HCT116 (cell line): Measurements from ENCODE around the gene TTC9. TPM values are rescaled to one million over a fixed set of nuclear protein-coding genes. Genes with fewer than 3 reads are reported as not detected.

Source experiments
- ATAC-seq: fragments of 200-7000 bp; cut with Tn5 transposase; 2 replicates; pipeline ENCODE4 v1.9.1; 2020; ENCODE audit warnings: mild to moderate bottlenecking, moderate library complexity
- BruUV-seq: library from RNA; stranded (reverse); fragments of 400-500 nt; replicated peaks from 2 replicates; lab custom pipeline; 2021; lab: Mats Ljungman, UMichigan
- CTCF ChIA-PET: fragments of 300-600 bp; sonication (Branson Sonifier 250); formaldehyde crosslinking; loops from one replicate; lab custom pipeline; 2021; ENCODE audit warnings: antibody characterized with exemption; lab: Charles Lee
- POLR2A ChIA-PET: fragments of 300-600, 350-600 bp; sonication (Branson Sonifier 250); formaldehyde crosslinking; loops from one replicate; lab custom pipeline; 2021; ENCODE audit warnings: antibody characterized with exemption; lab: Charles Lee
- RAD21 ChIA-PET, 2 experiments: fragments of 300-600 bp; sonication (Branson Sonifier 250); formaldehyde crosslinking; loops; one replicate each; lab custom pipeline; 2023; ENCODE audit warnings: low total read pairs in 2 of 2; ENCODE audit not compliant: uncharacterized antibody in 2 of 2, unreplicated experiment in 2 of 2, low non-redundant PET in 1 of 2; lab: Charles Lee
- DNase-seq: peaks from one replicate; pipeline ENCODE4 v3.0.0-alpha.2; 2010; ENCODE audit warnings: low read depth, low spot score
- H2AFZ ChIP-seq: fragments of 200-600 bp; shearing (Covaris generic), sonication (generic); 2 replicates; pipeline ENCODE4 v1.6.1; 2017; ENCODE audit warnings: low read depth, mixed run types, mixed read lengths, antibody characterized with exemption, low read length; ENCODE audit not compliant: poor library complexity, severe bottlenecking
- H3K27ac ChIP-seq: 2 replicates; pipeline ENCODE4 v1.5.1; 2012; ENCODE audit warnings: low read depth, low read length
- H3K27me3 ChIP-seq: fragments of 200-600 bp; sonication (generic); 2 replicates; pipeline ENCODE4 v1.6.1; 2016; ENCODE audit warnings: mixed run types, low read length, mixed read lengths; ENCODE audit not compliant: insufficient read depth
- H3K36me3 ChIP-seq, 2 experiments: fragments of 200-500 bp in 1 of 2; fragments of 200-600 bp in 1 of 2; sonication (Bioruptor generic) in 1 of 2; sonication (generic) in 1 of 2; 2 replicates each; pipeline versions ENCODE4 v1.5.1 to v1.6.1; 2014 to 2016; ENCODE audit warnings: low read length in 2 of 2, inconsistent platforms in 1 of 2, mixed read lengths in 1 of 2, mixed run types in 1 of 2; ENCODE audit not compliant: insufficient read depth in 2 of 2, control insufficient read depth in 1 of 2
- H3K4me1 ChIP-seq, 2 experiments: fragments of 200-600 bp in 1 of 2; sonication (generic) in 1 of 2; 2 replicates each; pipeline versions ENCODE4 v1.5.1 to v1.6.1; 2012 to 2017; ENCODE audit warnings: low read length in 2 of 2, inconsistent platforms in 1 of 2, mild to moderate bottlenecking in 1 of 2, mixed read lengths in 1 of 2, mixed run types in 1 of 2, moderate library complexity in 1 of 2; ENCODE audit not compliant: insufficient read depth in 2 of 2, control insufficient read depth in 1 of 2
- H3K4me2 ChIP-seq: fragments of 200-600 bp; sonication (generic); 2 replicates; pipeline ENCODE4 v1.6.1; 2017; ENCODE audit warnings: mixed run types, low read length, mixed read lengths
- H3K4me3 ChIP-seq, 2 experiments: fragments of 200-600 bp in 1 of 2; sonication (generic) in 1 of 2; replicated peaks in 1 of 2; 2 replicates each; pipeline ENCODE4 v1.5.1; 2011 to 2016; ENCODE audit warnings: low read length in 2 of 2, control low read depth in 1 of 2, low read depth in 1 of 2, mild to moderate bottlenecking in 1 of 2, mixed read lengths in 1 of 2, mixed run types in 1 of 2
- H3K79me2 ChIP-seq: fragments of 200-600 bp; sonication (generic); 2 replicates; pipeline ENCODE4 v1.6.1; 2017; ENCODE audit warnings: mild to moderate bottlenecking, mixed run types, low read length, moderate library complexity, mixed read lengths; ENCODE audit not compliant: insufficient read depth
- H3K9ac ChIP-seq: fragments of 200-600 bp; sonication (generic); 2 replicates; pipeline ENCODE4 v1.6.1; 2016; ENCODE audit warnings: low read length, mixed read lengths
- H3K9me2 ChIP-seq: fragments of 200-600 bp; sonication (generic), shearing (Covaris generic); 2 replicates; pipeline ENCODE4 v1.6.1; 2017; ENCODE audit warnings: mixed run types, mild to moderate bottlenecking, moderate library complexity; ENCODE audit not compliant: insufficient read depth
- H3K9me3 ChIP-seq, 2 experiments: fragments of 200-500 bp in 1 of 2; fragments of 200-600 bp in 1 of 2; sonication (Bioruptor generic) in 1 of 2; sonication (generic) in 1 of 2; 2 replicates each; pipeline ENCODE4 v1.6.1; 2014 to 2017; ENCODE audit warnings: low read length in 2 of 2, mixed read lengths in 2 of 2, inconsistent platforms in 1 of 2, low read depth in 1 of 2, mild to moderate bottlenecking in 1 of 2, mixed run types in 1 of 2, moderate library complexity in 1 of 2; ENCODE audit not compliant: control insufficient read depth in 1 of 2, insufficient read depth in 1 of 2
- H4K20me1 ChIP-seq: fragments of 200-600 bp; sonication (generic), shearing (Covaris generic); 2 replicates; pipeline ENCODE4 v1.6.1; 2017; ENCODE audit warnings: mixed run types, mild to moderate bottlenecking, moderate library complexity; ENCODE audit not compliant: insufficient read depth
- CBX3 ChIP-seq: IDR thresholded peaks from 2 replicates; pipeline ENCODE4 v1.6.1; 2012; ENCODE audit warnings: low read depth
- CEBPB ChIP-seq: IDR thresholded peaks from 2 replicates; pipeline ENCODE4 v1.6.1; 2012; ENCODE audit warnings: low read depth
- RAD21 ChIP-seq: IDR thresholded peaks from 2 replicates; pipeline ENCODE4 v1.6.1; 2012; ENCODE audit warnings: low read depth, mild to moderate bottlenecking
- SP1 ChIP-seq: IDR thresholded peaks from 2 replicates; pipeline ENCODE4 v1.6.1; 2012; ENCODE audit warnings: low read depth
- TCF7L2 ChIP-seq: IDR thresholded peaks from 2 replicates; pipeline ENCODE4 v1.7.0; 2011; ENCODE audit warnings: borderline replicate concordance, inconsistent platforms; ENCODE audit not compliant: insufficient read depth, insufficient read length; ENCODE audit errors: extremely low read depth
- YY1 ChIP-seq: IDR thresholded peaks from 2 replicates; pipeline ENCODE4 v1.6.1; 2011; ENCODE audit warnings: low read length, low read depth, moderate library complexity, mild to moderate bottlenecking; ENCODE audit not compliant: insufficient replicate concordance; ENCODE audit errors: extremely low read depth
- ZFX ChIP-seq: fragments of 450-650 bp; IDR thresholded peaks from 2 replicates; pipeline ENCODE4 v1.6.1; 2017
- intact Hi-C: fragments of 100-400 bp; cut with micrococcal nuclease; formaldehyde crosslinking; loops from 2 replicates; pipeline ENCODE4 v1.10.0; 2022
- total RNA-seq: library from RNA; stranded (reverse); gene quantifications from one replicate; pipeline ENCODE4 v1.2.1, GENCODE V29; 2021; ENCODE audit not compliant: unreplicated experiment

Gene TTC9
- total RNA-seq, 1 experiment from 2014 or later: 2.4 TPM

- no peaks in the 10 kb centered on the region for H3K9me2 ChIP-seq
- no peak for ATAC-seq
- peaks cover 34 to 50% of the 10 kb centered on the region in 2 experiments for H3K4me1 ChIP-seq
- no peaks in the 10 kb centered on the region for H3K79me2 ChIP-seq
- no peak for DNase-seq
- no peaks in the 10 kb centered on the region for H3K27me3 ChIP-seq
- CTCF ChIA-PET: no interaction called here
- H3K4me2 ChIP-seq: peak overlapping the region; percentile 11
- H3K9me3 ChIP-seq: no peaks in the 10 kb centered on the region
- H3K9ac ChIP-seq: no peak overlapping the region
- RAD21 ChIA-PET: no interaction called here
- H3K36me3 ChIP-seq: no peaks in the 10 kb centered on the region
- H4K20me1 ChIP-seq: no peaks in the 10 kb centered on the region
- no peak overlapping the region for H3K4me3 ChIP-seq
- intact Hi-C loops: no loop called here
- POLR2A ChIA-PET: no interaction called here
- no peak overlapping the region for H2AFZ ChIP-seq
- TF ChIP-seq TCF7L2 (peak; percentile 58), YY1 (no peak), CEBPB (peak; percentile 13; the same call in 1 of the 2 replicates), RAD21 (0 out of 2 replicates have a peak, but pooled peaks have one; percentile 33)
- TF ChIP-seq, all 23 proteins: peak for 3
- BruUV-seq: no TSS peak
- no peak overlapping the region for H3K27ac ChIP-seq
These were observed 19.5 kb downstream of the TTC9 start for GRCh38 chr14:70660967-70661893.

GRCh38 chr14:70662080-70662479, 20.4 kb downstream of the TTC9 start:
- Histone ChIP-seq H4K20me1 (no peaks in the 10 kb centered on the region), H3K36me3 (no peaks in the 10 kb centered on the region), H3K9me3 (no peaks in the 10 kb centered on the region), H3K27ac (no peak overlapping the region), H3K4me3 (no peak overlapping the region), H2AFZ (no peak overlapping the region), H3K4me1 (peaks cover 37 to 58% of the 10 kb centered on the region in 2 experiments), H3K27me3 (no peaks in the 10 kb centered on the region), H3K9ac (no peak overlapping the region), H3K79me2 (no peaks in the 10 kb centered on the region), H3K4me2 (peak overlapping the region; percentile 11; the same call in 1 of the 2 replicates), H3K9me2 (no peaks in the 10 kb centered on the region)
- BruUV-seq: no TSS peak
- ATAC-seq: no peak
- no peak for TF ChIP-seq CBX3
- no peak for TF ChIP-seq ZFX
- TF ChIP-seq SP1: no peak
- ChIA-PET CTCF (no interaction called here), RAD21 (no interaction called here), POLR2A (no interaction called here)
- intact Hi-C loops: no loop called here
- no peak for DNase-seq
